ENCODE data around the gene COA7.

DNA sequence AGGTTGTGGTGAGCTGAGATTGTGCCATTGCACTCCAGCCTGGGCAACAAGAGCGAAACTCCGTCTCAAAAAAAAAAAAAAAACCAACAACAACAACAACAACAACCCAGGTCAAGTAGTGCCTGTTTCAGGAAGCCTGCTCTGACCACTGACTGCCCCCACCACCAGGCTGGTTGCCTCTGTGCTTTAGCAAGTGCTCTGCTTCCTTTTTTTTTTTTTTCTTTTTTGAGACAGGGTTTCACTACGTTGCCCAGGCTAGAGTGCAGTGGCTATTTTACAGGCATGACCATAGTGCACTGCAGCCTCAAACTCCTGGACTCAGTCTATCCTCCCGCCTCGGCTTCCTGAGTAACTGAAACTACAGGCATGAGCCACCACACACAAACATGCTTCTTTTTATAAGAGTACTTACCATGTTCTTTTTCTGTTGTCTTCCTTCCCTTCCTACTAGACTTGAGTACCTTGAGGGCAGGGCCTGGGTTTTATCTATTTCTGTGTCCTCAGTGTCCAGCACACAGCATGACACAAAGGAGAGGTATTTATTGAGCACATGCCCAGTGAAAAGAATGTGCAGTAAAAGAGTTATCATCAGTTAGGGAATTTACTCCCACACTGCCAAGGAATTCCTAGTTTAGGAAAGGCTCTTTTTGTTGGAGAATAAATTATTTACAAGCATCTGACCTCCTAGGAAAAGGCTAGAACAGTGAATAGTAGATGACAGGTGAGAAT, 9.9 kb upstream of the COA7 start:
- no peak for TF ChIP-seq ZNF274 (IDR thresholded peaks at IDR 0.05; ENCODE audit: low read depth, low read length)
- TF ChIP-seq YY1 (IDR thresholded peaks at IDR 0.05; ENCODE audit: insufficient read depth, insufficient read length): no peak
- TF ChIP-seq SUZ12 (IDR thresholded peaks at IDR 0.05; ENCODE audit: extremely low read depth, insufficient read depth, insufficient read length): no peak
